ENCODE results near the gene PMM2. TPM values are rescaled to one million over a fixed set of nuclear protein-coding genes. Genes with fewer than 3 reads are reported as not detected.

Gene PMM2
- total and polyA plus RNA-seq, 2 experiments from 2014 or later: 39.6 to 46.4 TPM

GRCh38 chr16:8877894-8878522 is 80.4 kb downstream of the PMM2 start:
- Histone ChIP-seq H2AFZ (no peak overlapping the region), H3K27ac (peak overlapping the region; percentile 85; the same call in 1 of the 2 replicates), H3K4me1 (ENCODE audit: insufficient read depth) (peaks cover 23% of the 10 kb centered on the region), H3K9me3 (ENCODE audit: low read depth) (no peaks in the 10 kb centered on the region), H3K4me3 (no peak overlapping the region), H3K9ac (no peak overlapping the region), H4K20me1 (ENCODE audit: insufficient read depth) (no peaks in the 10 kb centered on the region), H3F3A (ENCODE audit: insufficient read depth) (peaks cover 10% of the 10 kb centered on the region), H3K4me2 (ENCODE audit: unreplicated experiment) (no peak overlapping the region), H3K9me2 (ENCODE audit: insufficient read depth) (no peaks in the 10 kb centered on the region), H3K27me3 (replicated peaks; ENCODE audit: insufficient read depth) (no peaks in the 10 kb centered on the region), H3K79me2 (ENCODE audit: insufficient read depth) (no peaks in the 10 kb centered on the region), H3K36me3 (ENCODE audit: low read depth) (no peaks in the 10 kb centered on the region)
- no peak for DNase-seq
- in situ Hi-C loops (cut with MboI): no loop called here
- TF ChIP-seq EZH2 (IDR thresholded peaks at IDR 0.05; ENCODE audit: insufficient read depth, poor library complexity, severe bottlenecking) (no peak), EZH2phosphoT487 (IDR thresholded peaks at IDR 0.05; ENCODE audit: insufficient read depth, low read depth) (no peak)
- WGBS, 2 experiments (ENCODE audit: low coverage in 1 of 2, low lambda C conversion rate in 2 of 2, missing lambda C conversion rate in 2 of 2): 74 to 82% methylated on average over 8 of the region's 8 CpGs

GRCh38 chr16:8878523-8878911 is 80.9 kb downstream of the PMM2 start:
- Histone ChIP-seq H3K4me3 (peak overlapping the region; percentile 38; the same call in 1 of the 2 replicates), H3K4me2 (ENCODE audit: unreplicated experiment) (peak overlapping the region; percentile 81), H3K9me2 (ENCODE audit: insufficient read depth) (no peaks in the 10 kb centered on the region), H3F3A (ENCODE audit: insufficient read depth) (peaks cover 10% of the 10 kb centered on the region), H3K27me3 (replicated peaks; ENCODE audit: insufficient read depth) (no peaks in the 10 kb centered on the region), H3K27ac (peak overlapping the region; percentile 85), H3K79me2 (ENCODE audit: insufficient read depth) (no peaks in the 10 kb centered on the region), H3K4me1 (ENCODE audit: insufficient read depth) (peaks cover 23% of the 10 kb centered on the region), H2AFZ (peak overlapping the region; percentile 44; the same call in 1 of the 2 replicates), H3K9ac (peak overlapping the region; percentile 62), H3K9me3 (ENCODE audit: low read depth) (no peaks in the 10 kb centered on the region), H3K36me3 (ENCODE audit: low read depth) (no peaks in the 10 kb centered on the region), H4K20me1 (ENCODE audit: insufficient read depth) (no peaks in the 10 kb centered on the region)
- DNase-seq: peak; percentile 90
- 1 to 2% methylated on average over 6 of the region's 6 CpGs for WGBS, 2 experiments (ENCODE audit: low coverage in 1 of 2, low lambda C conversion rate in 2 of 2, missing lambda C conversion rate in 2 of 2)
- in situ Hi-C loops (cut with MboI): no loop called here
- TF ChIP-seq EZH2phosphoT487 (IDR thresholded peaks at IDR 0.05; ENCODE audit: insufficient read depth, low read depth) (no peak), EZH2 (IDR thresholded peaks at IDR 0.05; ENCODE audit: insufficient read depth, poor library complexity, severe bottlenecking) (no peak)

- in situ Hi-C loops (cut with MboI): loop anchor here (10.0 kb wide), 1 partner anchor 226 kb away; no protein-coding TSS in a partner anchor
- Histone ChIP-seq H3K27me3 (replicated peaks; ENCODE audit: insufficient read depth) (no peaks in the 10 kb centered on the region), H3K9me3 (ENCODE audit: low read depth) (no peaks in the 10 kb centered on the region), H3K4me1 (ENCODE audit: insufficient read depth) (peaks cover 35% of the 10 kb centered on the region), H3K79me2 (ENCODE audit: insufficient read depth) (no peaks in the 10 kb centered on the region), H3F3A (ENCODE audit: insufficient read depth) (peaks cover 17% of the 10 kb centered on the region), H4K20me1 (ENCODE audit: insufficient read depth) (no peaks in the 10 kb centered on the region), H3K9me2 (ENCODE audit: insufficient read depth) (no peaks in the 10 kb centered on the region), H2AFZ (no peak overlapping the region), H3K27ac (no peak overlapping the region), H3K4me3 (no peak overlapping the region), H3K36me3 (ENCODE audit: low read depth) (no peaks in the 10 kb centered on the region), H3K4me2 (ENCODE audit: unreplicated experiment) (no peak overlapping the region), H3K9ac (no peak overlapping the region)
- TF ChIP-seq EZH2phosphoT487 (IDR thresholded peaks at IDR 0.05; ENCODE audit: insufficient read depth, low read depth): no peak
- TF ChIP-seq EZH2 (IDR thresholded peaks at IDR 0.05; ENCODE audit: insufficient read depth, poor library complexity, severe bottlenecking): no peak
- no peak for DNase-seq
- WGBS, 2 experiments (ENCODE audit: low coverage in 1 of 2, low lambda C conversion rate in 2 of 2, missing lambda C conversion rate in 2 of 2): 90 to 92% methylated on average over 8 of the region's 8 CpGs
Measured at GRCh38 chr16:8880839-8881510, 83.3 kb downstream of the PMM2 start.

GRCh38 chr16:8882041-8882617 is 84.5 kb downstream of the PMM2 start, which contains the start of gene LITAFD:
LITAFD (plus strand) TSS chr16:8882351; CDS start chr16:8884356, 2,005 bp downstream.
- Histone ChIP-seq H3K4me1 (ENCODE audit: insufficient read depth) (peaks cover 47% of the 10 kb centered on the region), H2AFZ (no peak within 1 kb of the TSS), H3K4me2 (ENCODE audit: unreplicated experiment) (no peak within 1 kb of the TSS), H3K27me3 (replicated peaks; ENCODE audit: insufficient read depth) (no peaks in the 10 kb centered on the region), H3K9ac (no peak within 1 kb of the TSS), H3F3A (ENCODE audit: insufficient read depth) (peaks cover 28% of the 10 kb centered on the region), H3K9me3 (ENCODE audit: low read depth) (no peaks in the 10 kb centered on the region), H3K4me3 (no peak within 1 kb of the TSS), H3K9me2 (ENCODE audit: insufficient read depth) (no peaks in the 10 kb centered on the region), H3K27ac (no peak within 1 kb of the TSS), H3K79me2 (ENCODE audit: insufficient read depth) (no peaks in the 10 kb centered on the region), H3K36me3 (ENCODE audit: low read depth) (no peaks in the 10 kb centered on the region), H4K20me1 (ENCODE audit: insufficient read depth) (no peaks in the 10 kb centered on the region)
- in situ Hi-C loops (cut with MboI): loop anchor here (10.0 kb wide), 1 partner anchor 227 kb away; no protein-coding TSS in a partner anchor
- 53 to 56% methylated on average over 10 of the region's 10 CpGs for WGBS, 2 experiments (ENCODE audit: low coverage in 1 of 2, low lambda C conversion rate in 2 of 2, missing lambda C conversion rate in 2 of 2)
- DNase-seq: no peak
- TF ChIP-seq EZH2phosphoT487 (IDR thresholded peaks at IDR 0.05; ENCODE audit: insufficient read depth, low read depth) (no peak), EZH2 (IDR thresholded peaks at IDR 0.05; ENCODE audit: insufficient read depth, poor library complexity, severe bottlenecking) (no peak)
